Ishikawa (cell line): Measurements from ENCODE around the gene PUM1.

Source experiments
- CREB1 ChIP-seq: IDR thresholded peaks from 2 replicates; pipeline ENCODE4 v1.6.1; 2012; ENCODE audit warnings: low read depth
- EP300 ChIP-seq: IDR thresholded peaks from 2 replicates; pipeline ENCODE4 v1.6.1; 2012; ENCODE audit warnings: borderline replicate concordance
- FOXM1 ChIP-seq: IDR thresholded peaks from 2 replicates; pipeline ENCODE4 v1.6.1; 2012; ENCODE audit warnings: low read depth, borderline replicate concordance
- RAD21 ChIP-seq: IDR thresholded peaks from 2 replicates; pipeline ENCODE4 v1.6.1; 2012; ENCODE audit warnings: low read depth
- TAF1 ChIP-seq: IDR thresholded peaks from 2 replicates; pipeline ENCODE4 v1.6.1; 2012; ENCODE audit warnings: low read depth, mild to moderate bottlenecking
- TEAD4 ChIP-seq: IDR thresholded peaks from 2 replicates; pipeline ENCODE4 v1.6.1; 2012
- ZBTB7A ChIP-seq: IDR thresholded peaks from 2 replicates; pipeline ENCODE4 v1.6.1; 2012; ENCODE audit warnings: low read depth
- TF ChIP-seq, protein P1 (sequence below): IDR thresholded peaks from 2 replicates; pipeline ENCODE4 v1.6.1; 2012; ENCODE audit warnings: low read depth, mild to moderate bottlenecking
- TF ChIP-seq, protein P2 (sequence below): IDR thresholded peaks from 2 replicates; pipeline ENCODE4 v1.6.1; 2012
- TF ChIP-seq, protein P3 (sequence below): IDR thresholded peaks from 2 replicates; pipeline ENCODE4 v1.6.1; 2012

DNA sequence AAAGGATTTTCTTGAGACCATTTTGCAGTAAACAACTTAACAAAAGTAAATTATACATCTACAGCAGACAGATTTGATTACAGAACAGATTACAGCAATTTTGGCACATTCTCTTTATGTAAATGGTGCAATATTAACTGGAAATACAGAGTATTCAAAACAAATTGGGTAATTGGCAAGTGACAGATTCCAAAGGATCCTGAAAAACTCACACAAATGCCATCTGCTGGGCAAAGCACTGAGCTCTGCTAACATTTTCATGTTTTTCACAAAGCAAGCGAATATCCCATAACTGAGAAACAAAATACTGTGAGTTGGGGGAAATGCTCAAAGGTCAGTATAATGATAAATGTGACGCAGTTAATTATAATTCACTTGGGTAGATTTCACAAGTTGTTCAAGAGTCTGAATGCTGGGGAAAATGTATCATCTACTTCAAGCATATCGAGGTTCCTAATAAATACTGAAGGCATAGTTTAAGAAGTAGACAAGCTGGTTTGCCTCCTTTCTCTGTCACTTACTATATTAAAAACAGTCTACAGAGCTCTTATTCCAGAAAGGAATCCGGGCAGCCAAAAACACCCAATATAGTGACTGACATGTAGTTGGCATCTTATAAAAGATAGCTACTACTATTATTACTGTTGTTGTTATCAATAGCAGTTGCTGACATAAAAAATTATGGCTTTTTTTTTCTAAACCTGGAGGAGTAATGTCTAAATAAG is 81.2 kb downstream of the PUM1 start:
- TF ChIP-seq TEAD4 (no peak), EP300 (no peak), CREB1 (no peak), ZBTB7A (no peak), TAF1 (no peak), FOXM1 (no peak), RAD21 (no peak)
- TF ChIP-seq, protein P1, sequence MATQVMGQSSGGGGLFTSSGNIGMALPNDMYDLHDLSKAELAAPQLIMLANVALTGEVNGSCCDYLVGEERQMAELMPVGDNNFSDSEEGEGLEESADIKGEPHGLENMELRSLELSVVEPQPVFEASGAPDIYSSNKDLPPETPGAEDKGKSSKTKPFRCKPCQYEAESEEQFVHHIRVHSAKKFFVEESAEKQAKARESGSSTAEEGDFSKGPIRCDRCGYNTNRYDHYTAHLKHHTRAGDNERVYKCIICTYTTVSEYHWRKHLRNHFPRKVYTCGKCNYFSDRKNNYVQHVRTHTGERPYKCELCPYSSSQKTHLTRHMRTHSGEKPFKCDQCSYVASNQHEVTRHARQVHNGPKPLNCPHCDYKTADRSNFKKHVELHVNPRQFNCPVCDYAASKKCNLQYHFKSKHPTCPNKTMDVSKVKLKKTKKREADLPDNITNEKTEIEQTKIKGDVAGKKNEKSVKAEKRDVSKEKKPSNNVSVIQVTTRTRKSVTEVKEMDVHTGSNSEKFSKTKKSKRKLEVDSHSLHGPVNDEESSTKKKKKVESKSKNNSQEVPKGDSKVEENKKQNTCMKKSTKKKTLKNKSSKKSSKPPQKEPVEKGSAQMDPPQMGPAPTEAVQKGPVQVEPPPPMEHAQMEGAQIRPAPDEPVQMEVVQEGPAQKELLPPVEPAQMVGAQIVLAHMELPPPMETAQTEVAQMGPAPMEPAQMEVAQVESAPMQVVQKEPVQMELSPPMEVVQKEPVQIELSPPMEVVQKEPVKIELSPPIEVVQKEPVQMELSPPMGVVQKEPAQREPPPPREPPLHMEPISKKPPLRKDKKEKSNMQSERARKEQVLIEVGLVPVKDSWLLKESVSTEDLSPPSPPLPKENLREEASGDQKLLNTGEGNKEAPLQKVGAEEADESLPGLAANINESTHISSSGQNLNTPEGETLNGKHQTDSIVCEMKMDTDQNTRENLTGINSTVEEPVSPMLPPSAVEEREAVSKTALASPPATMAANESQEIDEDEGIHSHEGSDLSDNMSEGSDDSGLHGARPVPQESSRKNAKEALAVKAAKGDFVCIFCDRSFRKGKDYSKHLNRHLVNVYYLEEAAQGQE, result no peak
- TF ChIP-seq, protein P2, sequence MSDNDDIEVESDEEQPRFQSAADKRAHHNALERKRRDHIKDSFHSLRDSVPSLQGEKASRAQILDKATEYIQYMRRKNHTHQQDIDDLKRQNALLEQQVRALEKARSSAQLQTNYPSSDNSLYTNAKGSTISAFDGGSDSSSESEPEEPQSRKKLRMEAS, result no peak
- TF ChIP-seq, protein P3, sequence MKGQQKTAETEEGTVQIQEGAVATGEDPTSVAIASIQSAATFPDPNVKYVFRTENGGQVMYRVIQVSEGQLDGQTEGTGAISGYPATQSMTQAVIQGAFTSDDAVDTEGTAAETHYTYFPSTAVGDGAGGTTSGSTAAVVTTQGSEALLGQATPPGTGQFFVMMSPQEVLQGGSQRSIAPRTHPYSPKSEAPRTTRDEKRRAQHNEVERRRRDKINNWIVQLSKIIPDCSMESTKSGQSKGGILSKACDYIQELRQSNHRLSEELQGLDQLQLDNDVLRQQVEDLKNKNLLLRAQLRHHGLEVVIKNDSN, result no peak
